GM15510 (cell line): ENCODE measurements around the gene SCN2B.

ENCODE experiments used
- POLR2A ChIP-seq: IDR thresholded peaks from 3 replicates; pipeline ENCODE4 v1.6.1; 2011; ENCODE audit warnings: borderline replicate concordance; ENCODE audit not compliant: insufficient read length; ENCODE audit errors: extremely low read depth

The SCN2B gene

GRCh38 chr11:118152552-118153471 is 23.6 kb downstream of the SCN2B start, which contains the start of gene SCN4B:
TSS of gene SCN4B (minus strand) at chr11:118152823. CDS start at chr11:118152673, 150 bp downstream.
- no peak for TF ChIP-seq POLR2A

- no peak for TF ChIP-seq POLR2A
These were observed 24.4 kb downstream of the SCN2B start for GRCh38 chr11:118152020-118152551.

GRCh38 chr11:118151431-118151830 is 25.0 kb downstream of the SCN2B start:
- no peak for TF ChIP-seq POLR2A

GRCh38 chr11:118149493-118149892 is 26.9 kb downstream of the SCN2B start:
- TF ChIP-seq POLR2A: no peak

- no peak for TF ChIP-seq POLR2A
These were observed 27.6 kb downstream of the SCN2B start for GRCh38 chr11:118148856-118149255.

GRCh38 chr11:118148240-118148639 is 28.2 kb downstream of the SCN2B start:
- TF ChIP-seq POLR2A: no peak

- TF ChIP-seq POLR2A: no peak
These were observed 28.9 kb downstream of the SCN2B start for GRCh38 chr11:118147502-118147901.

GRCh38 chr11:118146554-118146953 is 29.9 kb downstream of the SCN2B start:
- no peak for TF ChIP-seq POLR2A

GRCh38 chr11:118145285-118146227 is 30.9 kb downstream of the SCN2B start:
- no peak for TF ChIP-seq POLR2A

- TF ChIP-seq POLR2A: no peak
These were observed 31.9 kb downstream of the SCN2B start for GRCh38 chr11:118144301-118145268.

- TF ChIP-seq POLR2A: no peak
These were observed 32.7 kb downstream of the SCN2B start for GRCh38 chr11:118143661-118144185.

- no peak for TF ChIP-seq POLR2A
These were observed 33.6 kb downstream of the SCN2B start for GRCh38 chr11:118142809-118143208.

- no peak for TF ChIP-seq POLR2A
These were observed 34.4 kb downstream of the SCN2B start for GRCh38 chr11:118142081-118142480.
